Stimulated activated CD8-positive, alpha-beta memory T cell treated with anti-CD3 and anti-CD28 coated beads, Interleukin-4, amount 100 ng/mL, for 24 hours (primary cell): Measurements from ENCODE around the gene TBC1D21.

Experiments used
- DNase-seq: peaks from one replicate; pipeline ENCODE4 v3.0.0-alpha.2; 2020; ENCODE audit warnings: low read depth

The TBC1D21 gene

GRCh38 chr15:73889053-73889761, 15.8 kb downstream of the TBC1D21 start:
- no peak for DNase-seq

- no peak for DNase-seq
These were observed 16.4 kb downstream of the TBC1D21 start for GRCh38 chr15:73889762-73890124.

GRCh38 chr15:73891328-73892315, 18.3 kb downstream of the TBC1D21 start:
- no peak for DNase-seq

GRCh38 chr15:73892446-73893226, 19.3 kb downstream of the TBC1D21 start:
- DNase-seq = no peak

DNA sequence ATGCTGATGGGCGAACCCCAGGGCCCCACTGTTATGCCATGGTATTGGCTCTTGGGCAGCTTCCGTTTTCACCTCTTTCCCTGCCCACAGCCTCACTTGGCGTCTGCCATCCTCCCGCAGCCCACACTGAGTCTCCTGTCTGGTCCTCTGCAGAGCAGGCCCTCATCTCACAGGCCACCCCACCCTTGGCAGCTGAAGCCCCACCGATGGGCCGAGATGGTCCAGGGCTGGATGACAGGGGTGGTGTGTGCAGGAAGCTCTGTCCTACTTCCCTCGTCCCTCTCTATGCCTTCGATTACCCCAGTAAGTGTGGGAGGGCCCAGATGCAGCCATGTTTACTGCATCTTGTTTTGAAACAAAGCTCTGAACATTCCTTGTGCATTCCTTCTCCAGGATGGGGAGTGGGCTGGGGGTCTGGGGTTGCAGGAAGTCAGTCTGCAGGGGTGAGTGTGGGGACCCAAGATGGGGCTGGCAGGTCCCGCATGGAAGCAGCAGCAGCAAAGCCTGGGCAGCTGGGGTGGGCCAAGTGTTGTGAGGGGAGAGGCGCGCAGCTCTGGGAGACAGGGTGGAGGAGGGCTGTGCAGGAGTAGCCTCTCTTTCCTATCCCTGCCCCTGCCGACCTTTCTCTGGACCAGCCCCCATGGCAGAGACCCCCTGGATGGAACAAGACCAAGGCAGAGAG, 20.9 kb downstream of the TBC1D21 start:
- no peak for DNase-seq

- DNase-seq = peak; percentile 26
These were observed 24.3 kb downstream of the TBC1D21 start for GRCh38 chr15:73897441-73898261.

GRCh38 chr15:73899197-73900094, 26.1 kb downstream of the TBC1D21 start:
- DNase-seq = no peak

DNA sequence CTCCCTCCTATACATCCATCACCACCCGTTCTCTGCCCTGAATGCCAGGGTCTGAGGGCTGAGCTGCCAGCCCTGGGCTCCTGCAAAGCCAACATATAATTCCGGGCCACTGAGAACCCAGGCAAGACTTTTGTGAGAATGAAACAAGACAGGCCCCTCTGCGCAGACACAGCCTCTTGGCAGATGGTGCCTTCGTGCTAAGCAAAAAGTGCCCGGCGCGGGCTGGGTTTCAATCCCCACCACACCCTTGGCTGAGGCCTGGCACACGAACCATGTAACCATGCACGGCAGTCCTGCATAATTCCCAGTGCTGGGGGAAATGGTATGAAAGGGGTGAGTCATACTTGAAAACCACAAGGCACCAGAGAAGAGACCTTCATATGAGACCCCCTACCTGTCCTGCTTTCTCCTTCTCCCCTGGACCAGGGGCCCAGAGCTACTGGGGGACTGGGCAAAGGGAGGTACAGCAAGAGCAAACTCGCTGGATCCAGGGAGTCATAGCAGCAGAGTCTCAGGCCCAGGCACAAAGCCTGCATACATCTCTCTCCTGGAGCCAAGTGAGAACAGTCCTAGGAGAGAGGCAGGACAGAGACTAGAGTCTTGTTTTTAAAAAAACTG, 26.8 kb downstream of the TBC1D21 start:
- DNase-seq = no peak

GRCh38 chr15:73901126-73901810, 27.9 kb downstream of the TBC1D21 start:
- DNase-seq = no peak

GRCh38 chr15:73902121-73903020, 29.0 kb downstream of the TBC1D21 start:
- no peak for DNase-seq

DNA sequence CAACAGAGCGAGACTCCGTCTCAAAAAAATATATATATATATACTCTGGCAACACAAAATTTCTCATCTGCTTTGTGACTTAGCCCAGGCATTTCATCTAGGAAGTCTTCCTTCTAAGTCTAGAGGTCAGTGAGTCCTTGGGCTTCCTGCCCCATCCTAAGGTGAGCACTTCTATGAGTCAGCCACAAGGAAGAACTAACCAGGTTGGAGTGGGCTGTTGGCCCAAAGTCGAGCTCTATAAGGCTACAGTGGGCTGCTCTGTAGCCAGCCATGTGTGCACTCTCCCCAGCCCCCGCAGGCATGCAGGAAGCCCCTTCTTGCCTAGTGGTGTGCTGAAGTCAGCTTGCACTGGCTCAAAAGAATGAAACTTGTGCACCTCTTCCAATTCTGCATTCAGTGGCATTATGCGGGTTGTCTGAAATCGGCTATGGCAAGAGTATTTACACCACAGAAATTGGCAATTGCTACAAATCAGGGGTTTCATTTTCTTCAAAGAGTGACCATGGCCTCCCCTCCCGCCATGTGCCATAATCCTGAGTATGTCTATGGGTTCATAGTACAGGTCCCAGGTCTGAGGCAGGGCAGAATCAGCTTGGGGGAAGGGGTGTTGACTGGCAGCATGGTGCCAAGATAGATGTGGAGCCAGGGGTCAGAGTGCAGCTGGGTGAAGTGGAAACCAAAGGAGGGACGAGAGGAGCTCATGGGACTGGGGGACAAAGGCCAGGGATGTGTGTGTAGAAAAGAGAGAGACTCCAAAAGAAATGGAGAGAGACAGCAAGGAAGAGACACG, 30.9 kb downstream of the TBC1D21 start:
- DNase-seq = no peak

- DNase-seq = no peak
These were observed 32.0 kb downstream of the TBC1D21 start for GRCh38 chr15:73905225-73905827.

GRCh38 chr15:73906346-73907034, 33.1 kb downstream of the TBC1D21 start:
- no peak for DNase-seq

GRCh38 chr15:73907035-73907408, 33.7 kb downstream of the TBC1D21 start:
- DNase-seq = no peak

DNA sequence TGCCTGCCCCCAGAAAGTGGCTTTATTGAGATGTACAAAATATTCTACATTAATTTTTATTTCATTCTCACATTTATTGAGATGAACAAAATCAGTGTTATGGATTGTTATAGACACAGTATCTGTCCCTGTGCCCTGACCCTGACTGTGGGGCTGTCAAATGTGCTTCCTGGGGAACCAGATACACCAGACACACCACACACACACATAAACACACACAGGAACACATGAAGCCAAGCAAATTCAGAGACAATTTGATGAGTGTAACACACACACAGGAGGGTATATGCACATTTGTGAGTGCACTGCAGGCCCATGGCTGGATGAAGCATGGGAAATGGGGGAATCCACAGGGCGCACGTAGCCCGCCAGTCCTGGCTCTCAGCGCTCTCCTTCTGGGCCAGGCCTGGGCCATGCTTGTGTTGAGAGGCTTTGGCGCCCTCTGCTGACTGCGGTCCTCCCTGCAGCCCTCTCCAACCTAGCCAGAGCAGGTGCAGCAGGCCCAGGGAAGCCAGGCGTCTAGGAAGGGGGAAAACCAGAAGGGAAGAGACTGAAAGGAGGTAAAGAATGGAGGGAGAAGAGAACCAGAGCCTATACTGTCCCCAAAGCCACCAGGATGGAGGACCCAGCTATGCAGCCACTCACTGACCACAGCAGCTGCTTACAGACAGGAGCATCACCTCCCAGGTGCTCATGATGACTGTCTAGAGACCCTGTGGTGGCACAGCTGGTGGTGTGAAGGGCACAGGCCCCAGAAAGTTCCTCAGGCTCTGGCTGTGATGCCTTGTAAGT, 34.9 kb downstream of the TBC1D21 start:
- peak; percentile 67 for DNase-seq
